Measurements from ENCODE around the gene MTRF1L. TPM values are rescaled to one million over a fixed set of nuclear protein-coding genes. Genes with fewer than 3 reads are reported as not detected.

The MTRF1L gene
- total and polyA plus RNA-seq, 2 donors (not counting 1 experiment from before 2014, with no cell fraction given): 15.7 to 17.8 TPM

GRCh38 chr6:153032255-153032882 lies 29.9 kb upstream of the MTRF1L start:
- Histone ChIP-seq H3K36me3 (ENCODE audit: control insufficient read depth, insufficient read depth, low read length) (no peaks in the 10 kb centered on the region), H3K4me2 (ENCODE audit: extremely low read depth, insufficient read depth, low read length) (no peak overlapping the region), H2AFZ (ENCODE audit: low read length) (no peak overlapping the region), H3K9me3 (ENCODE audit: control insufficient read depth, insufficient read depth, low read depth, low read length) (no peaks in the 10 kb centered on the region), H3K9ac (ENCODE audit: insufficient read depth, low read length) (no peak overlapping the region), H4K20me1 (ENCODE audit: control insufficient read depth, extremely low read depth, insufficient read depth, low read length) (no peaks in the 10 kb centered on the region), H3K27me3 (ENCODE audit: control insufficient read depth, insufficient read depth, low read length) (no peaks in the 10 kb centered on the region), H3K4me3 (replicated peaks in 1 of 4; ENCODE audit: control extremely low read depth in 1 of 4, insufficient read depth in 1 of 4, low read depth in 3 of 4, low read length in 4 of 4) (no peak overlapping the region), H3K79me2 (ENCODE audit: control insufficient read depth, insufficient read depth, low read length) (no peaks in the 10 kb centered on the region), H3K4me1 (ENCODE audit: control insufficient read depth, extremely low read depth, insufficient read depth, low read length) (peaks cover 4% of the 10 kb centered on the region), H3K27ac (ENCODE audit: insufficient read depth, low read length) (no peak overlapping the region)
- TF ChIP-seq EZH2 (IDR thresholded peaks at IDR 0.05; ENCODE audit: low read length, missing control alignments) (no peak), CTCF (conservative IDR thresholded peaks at IDR 0.05 in 1 of 2, IDR thresholded peaks at IDR 0.05 in 1 of 2; ENCODE audit: low read depth in 1 of 2, low read length in 2 of 2) (peak; percentile 4 to 27)
- peak; percentile 67 to 90 for DNase-seq (ENCODE audit: low read depth in 2 of 2)

GRCh38 chr6:153031335-153031955 lies 28.9 kb upstream of the MTRF1L start:
- Histone ChIP-seq H3K36me3 (ENCODE audit: control insufficient read depth, insufficient read depth, low read length) (no peaks in the 10 kb centered on the region), H3K4me2 (ENCODE audit: extremely low read depth, insufficient read depth, low read length) (no peak overlapping the region), H3K9ac (ENCODE audit: insufficient read depth, low read length) (no peak overlapping the region), H3K27ac (ENCODE audit: insufficient read depth, low read length) (peak overlapping the region; percentile 6), H3K9me3 (ENCODE audit: control insufficient read depth, insufficient read depth, low read depth, low read length) (no peaks in the 10 kb centered on the region), H3K79me2 (ENCODE audit: control insufficient read depth, insufficient read depth, low read length) (no peaks in the 10 kb centered on the region), H3K27me3 (ENCODE audit: control insufficient read depth, insufficient read depth, low read length) (no peaks in the 10 kb centered on the region), H2AFZ (ENCODE audit: low read length) (no peak overlapping the region), H4K20me1 (ENCODE audit: control insufficient read depth, extremely low read depth, insufficient read depth, low read length) (no peaks in the 10 kb centered on the region), H3K4me3 (replicated peaks in 1 of 4; ENCODE audit: control extremely low read depth in 1 of 4, insufficient read depth in 1 of 4, low read depth in 3 of 4, low read length in 4 of 4) (no peak overlapping the region), H3K4me1 (ENCODE audit: control insufficient read depth, extremely low read depth, insufficient read depth, low read length) (peaks cover 4% of the 10 kb centered on the region)
- DNase-seq (ENCODE audit: low read depth in 2 of 2): peak; percentile 30 to 43
- no peak for TF ChIP-seq CTCF (conservative IDR thresholded peaks at IDR 0.05 in 1 of 2, IDR thresholded peaks at IDR 0.05 in 1 of 2; ENCODE audit: low read depth in 1 of 2, low read length in 2 of 2)
- TF ChIP-seq EZH2 (IDR thresholded peaks at IDR 0.05; ENCODE audit: low read length, missing control alignments): no peak

GRCh38 chr6:153028963-153029362 lies 26.5 kb upstream of the MTRF1L start:
- Histone ChIP-seq H2AFZ (ENCODE audit: low read length) (no peak overlapping the region), H3K4me3 (replicated peaks in 1 of 4; ENCODE audit: control extremely low read depth in 1 of 4, insufficient read depth in 1 of 4, low read depth in 3 of 4, low read length in 4 of 4) (no peak overlapping the region), H4K20me1 (ENCODE audit: control insufficient read depth, extremely low read depth, insufficient read depth, low read length) (no peaks in the 10 kb centered on the region), H3K9ac (ENCODE audit: insufficient read depth, low read length) (no peak overlapping the region), H3K4me1 (ENCODE audit: control insufficient read depth, extremely low read depth, insufficient read depth, low read length) (peaks cover 4% of the 10 kb centered on the region), H3K9me3 (ENCODE audit: control insufficient read depth, insufficient read depth, low read depth, low read length) (no peaks in the 10 kb centered on the region), H3K79me2 (ENCODE audit: control insufficient read depth, insufficient read depth, low read length) (no peaks in the 10 kb centered on the region), H3K27ac (ENCODE audit: insufficient read depth, low read length) (no peak overlapping the region), H3K27me3 (ENCODE audit: control insufficient read depth, insufficient read depth, low read length) (no peaks in the 10 kb centered on the region), H3K4me2 (ENCODE audit: extremely low read depth, insufficient read depth, low read length) (no peak overlapping the region), H3K36me3 (ENCODE audit: control insufficient read depth, insufficient read depth, low read length) (no peaks in the 10 kb centered on the region)
- no peak for DNase-seq (ENCODE audit: low read depth in 2 of 2)
- TF ChIP-seq EZH2 (IDR thresholded peaks at IDR 0.05; ENCODE audit: low read length, missing control alignments) (no peak), CTCF (conservative IDR thresholded peaks at IDR 0.05 in 1 of 2, IDR thresholded peaks at IDR 0.05 in 1 of 2; ENCODE audit: low read depth in 1 of 2, low read length in 2 of 2) (no peak)
